Measurements from ENCODE around the gene CUL4A.

- no peak for TF ChIP-seq POLR2A (IDR thresholded peaks at IDR 0.05)
- no peak for TF ChIP-seq CTCF (IDR thresholded peaks at IDR 0.05)
Observed at GRCh38 chr13:113178070-113178895, 31.1 kb upstream of the CUL4A start.
